HG03432 (cell line): Measurements from ENCODE around the gene PSMD6.

Experiments
- ATAC-seq: cut with Tn5 transposase; IDR thresholded peaks from one replicate; pipeline ENCODE4 v1.9.1; 2021; ENCODE audit warnings: mild to moderate bottlenecking, moderate library complexity; ENCODE audit not compliant: unreplicated experiment

The PSMD6 gene

GRCh38 chr3:64023187-64023860, at the start of gene PSMD6:
Gene PSMD6 (minus strand): TSS chr3:64023494. CDS start chr3:64023419, 75 bp downstream.
- ATAC-seq, result peak; percentile 98

DNA sequence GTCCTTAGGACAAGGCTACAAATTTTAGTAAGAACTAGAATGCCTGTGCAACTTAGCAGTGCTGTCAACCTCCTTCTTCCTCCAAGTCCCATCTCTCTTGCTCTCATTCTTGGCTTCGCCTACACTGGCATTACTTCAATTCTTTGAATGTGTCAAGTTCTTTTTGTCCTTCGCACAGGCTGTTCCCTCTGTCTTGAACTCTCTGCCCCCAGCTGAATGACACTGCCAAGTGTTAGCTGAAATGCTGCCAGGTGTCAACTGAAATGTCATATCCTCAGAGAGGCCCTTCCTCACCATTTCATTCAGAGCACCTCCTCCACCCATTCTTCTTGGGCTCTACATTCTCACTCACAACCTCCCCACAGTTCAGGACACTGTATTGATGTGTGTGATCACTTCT, 48.8 kb upstream of the PSMD6 start:
- no peak for ATAC-seq

DNA sequence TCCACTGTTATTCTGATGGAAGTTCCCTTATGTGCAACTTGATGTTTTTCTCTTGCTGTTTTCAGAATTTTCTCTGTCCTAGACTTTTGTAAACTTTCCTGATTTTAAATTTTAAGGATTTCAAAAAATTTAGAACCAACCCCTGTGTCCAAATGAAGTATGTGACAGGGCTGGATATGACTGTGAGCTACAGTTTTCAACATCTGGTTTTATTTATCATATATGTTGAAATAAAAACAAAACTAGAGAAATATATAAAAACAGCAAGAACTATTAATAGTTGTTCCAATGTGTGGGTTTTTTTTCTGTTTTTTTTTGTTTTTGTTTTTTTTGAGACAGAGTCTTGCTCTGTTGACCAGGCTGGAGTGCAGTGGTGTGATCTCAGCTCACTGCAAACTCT, 47.4 kb upstream of the PSMD6 start:
- no peak for ATAC-seq

- ATAC-seq, result no peak
Measured at GRCh38 chr3:64067506-64068346, 44.4 kb upstream of the PSMD6 start.

DNA sequence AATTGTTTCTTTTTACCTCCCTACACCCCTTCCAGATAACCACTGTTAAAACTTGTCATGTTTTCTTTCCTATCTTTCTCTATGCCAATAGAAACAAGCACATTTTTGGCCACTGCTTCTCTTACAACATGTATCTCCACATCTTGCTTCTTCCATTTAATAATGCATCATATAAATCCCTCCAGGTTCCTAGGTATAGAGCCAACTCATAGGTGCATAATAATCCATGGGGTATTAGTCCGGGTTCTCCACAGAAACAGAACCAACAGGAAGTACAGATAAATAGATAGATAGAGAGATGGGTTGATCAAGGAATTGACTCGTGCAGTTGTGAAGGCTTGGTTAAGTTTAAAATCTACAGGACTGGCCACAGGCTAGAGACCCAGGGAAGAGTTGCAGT, 41.5 kb upstream of the PSMD6 start:
- ATAC-seq, result no peak

DNA sequence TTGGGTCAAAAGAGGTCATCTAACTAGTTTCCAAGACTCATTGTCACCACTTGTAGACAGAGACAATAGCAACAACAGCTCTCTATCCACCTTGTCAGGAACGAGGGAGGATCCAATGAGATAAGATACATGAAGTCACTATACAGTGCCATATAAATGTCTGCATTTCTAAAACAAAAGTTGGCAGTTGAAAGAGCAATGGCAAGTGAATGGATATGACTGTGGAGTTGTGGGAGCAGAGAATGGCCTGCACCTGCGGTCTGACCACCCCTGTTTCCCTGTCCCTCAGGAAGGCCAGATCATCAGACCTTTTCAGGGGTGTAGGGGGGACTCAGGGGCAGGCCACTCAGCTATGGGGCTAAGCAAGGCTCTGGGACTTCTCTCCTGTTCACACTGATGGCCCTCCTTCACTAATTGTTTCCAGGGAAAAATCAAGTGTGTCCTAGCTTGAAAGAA, 40.7 kb upstream of the PSMD6 start:
- no peak for ATAC-seq

DNA sequence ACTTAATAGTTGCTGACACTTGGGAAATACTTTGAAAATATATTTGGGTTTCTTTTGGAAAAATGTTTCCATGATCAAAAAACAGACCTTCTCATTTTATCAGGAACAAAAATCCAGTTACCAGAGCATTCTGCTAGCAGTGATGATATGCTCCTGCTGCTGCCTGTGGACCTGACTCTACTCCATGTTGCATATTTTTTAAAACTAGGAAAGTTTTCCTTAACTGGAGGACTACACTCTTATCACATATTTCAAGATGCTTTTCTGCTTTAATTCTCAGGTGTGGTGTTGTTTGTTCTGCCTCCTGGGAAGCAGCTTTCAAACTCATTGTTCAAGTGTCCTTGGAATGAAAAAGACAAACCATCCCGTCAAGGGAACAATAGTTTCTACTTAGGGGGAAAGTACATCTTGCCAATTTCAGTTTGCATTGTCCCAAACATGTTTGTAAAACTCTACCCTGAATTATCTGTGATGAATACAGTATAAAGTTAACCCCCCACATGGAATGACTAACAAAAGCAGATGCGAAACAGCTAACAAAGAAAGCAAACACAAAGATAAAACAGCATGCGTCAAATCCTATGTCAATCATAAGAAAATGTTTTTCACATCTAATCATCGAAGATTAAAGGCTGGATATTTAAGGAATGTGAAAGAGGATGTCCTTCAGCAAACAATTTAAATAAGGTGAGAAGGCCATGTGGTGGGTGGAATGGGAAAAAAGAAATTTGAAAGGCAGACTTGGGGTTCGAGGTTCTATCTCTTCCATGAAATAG, 40.1 kb upstream of the PSMD6 start:
- no peak for ATAC-seq

- no peak for ATAC-seq
Measured at GRCh38 chr3:64061628-64062027, 38.3 kb upstream of the PSMD6 start.

DNA sequence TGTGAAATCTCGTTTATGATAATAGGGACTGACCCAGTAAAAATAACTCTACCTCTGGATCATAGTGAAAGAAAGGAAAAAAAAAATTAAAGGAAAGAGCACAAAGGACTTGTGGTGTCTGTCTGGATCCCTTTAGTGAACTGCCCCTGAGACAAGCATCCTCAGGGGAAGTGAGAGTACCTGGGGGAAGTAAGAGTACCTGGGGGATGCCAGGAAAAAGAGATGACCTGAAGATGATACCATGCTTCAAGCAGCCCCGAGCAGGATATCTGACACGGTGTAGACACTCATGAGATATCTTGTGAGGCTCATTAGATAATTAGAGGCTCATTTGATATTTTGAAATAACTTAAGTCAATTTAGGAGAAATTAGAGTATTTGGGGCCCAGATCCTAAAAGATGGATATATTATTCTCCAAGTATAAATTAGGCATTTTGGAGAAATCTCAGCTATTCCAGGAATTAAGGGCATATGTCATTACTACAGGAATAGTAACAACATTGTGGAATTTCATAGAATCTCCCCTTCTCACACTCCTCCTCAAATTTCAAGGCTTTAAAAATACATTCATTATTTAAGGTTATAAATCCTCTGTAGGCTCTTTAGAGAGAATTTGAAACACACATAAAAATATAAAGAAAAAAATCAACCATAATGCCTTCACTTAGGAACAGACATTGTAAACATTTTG, 36.3 kb upstream of the PSMD6 start:
- ATAC-seq, result no peak

- ATAC-seq, result no peak
Measured at GRCh38 chr3:64058566-64058965, 35.3 kb upstream of the PSMD6 start.

DNA sequence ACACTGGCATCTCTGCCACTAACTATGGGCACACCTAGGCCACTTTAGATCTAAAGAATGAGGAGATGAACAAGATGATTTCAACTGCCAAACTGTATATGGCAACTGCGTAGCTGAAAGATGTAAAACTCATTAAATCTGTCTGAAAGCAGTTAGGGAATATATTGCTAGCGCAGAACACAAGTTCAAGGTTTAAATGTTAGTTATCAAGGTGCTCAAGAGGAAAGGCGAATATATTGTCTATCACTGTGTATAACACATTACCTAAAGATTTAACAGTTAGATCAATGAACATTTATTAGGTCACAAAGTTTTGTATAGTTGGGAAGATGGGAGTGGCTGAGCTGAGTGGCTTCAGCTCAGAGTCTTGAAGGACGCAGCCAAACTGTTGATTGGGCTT, 33.9 kb upstream of the PSMD6 start:
- ATAC-seq, result no peak

GRCh38 chr3:64056606-64057180, 33.4 kb upstream of the PSMD6 start:
- ATAC-seq, result no peak

DNA sequence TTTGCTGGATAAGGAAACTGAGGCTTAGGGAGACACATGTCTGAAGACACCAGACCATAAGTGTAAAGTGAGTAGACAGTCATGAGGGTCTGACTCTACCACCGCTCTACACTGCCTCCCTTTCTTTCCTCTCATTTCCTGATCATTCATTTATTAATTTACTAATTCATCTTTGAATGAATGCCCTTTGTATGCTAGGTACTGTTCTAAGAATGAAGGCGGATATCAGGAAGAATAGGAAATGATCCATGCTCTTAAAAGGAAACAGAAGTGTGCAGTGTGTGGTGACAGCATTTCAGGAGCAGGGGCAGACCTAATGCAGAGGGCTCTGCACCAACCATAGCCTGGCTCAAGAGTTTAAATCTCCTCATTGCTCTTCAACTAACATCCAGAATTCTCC, 31.8 kb upstream of the PSMD6 start:
- no peak for ATAC-seq

DNA sequence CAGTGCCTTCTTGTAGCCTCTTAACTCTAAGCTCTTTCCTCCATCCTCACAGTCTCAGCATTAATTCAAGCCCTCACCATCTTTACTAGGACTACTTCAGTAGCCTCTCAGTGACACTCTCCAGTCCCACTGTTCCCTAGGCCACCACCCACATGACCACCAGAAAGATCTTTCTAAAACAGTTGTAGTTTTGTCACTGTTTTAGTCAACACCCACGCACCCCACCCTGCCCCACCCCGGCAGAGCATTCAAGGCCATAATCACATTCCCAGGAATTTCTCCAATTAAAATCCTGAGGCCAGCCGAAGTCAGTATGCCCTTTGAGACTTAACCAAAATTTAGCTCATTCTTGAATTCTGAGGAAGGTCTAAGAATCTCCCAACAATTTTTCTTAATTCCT, 31.2 kb upstream of the PSMD6 start:
- no peak for ATAC-seq

- no peak for ATAC-seq
Measured at GRCh38 chr3:64053581-64053980, 30.3 kb upstream of the PSMD6 start.

DNA sequence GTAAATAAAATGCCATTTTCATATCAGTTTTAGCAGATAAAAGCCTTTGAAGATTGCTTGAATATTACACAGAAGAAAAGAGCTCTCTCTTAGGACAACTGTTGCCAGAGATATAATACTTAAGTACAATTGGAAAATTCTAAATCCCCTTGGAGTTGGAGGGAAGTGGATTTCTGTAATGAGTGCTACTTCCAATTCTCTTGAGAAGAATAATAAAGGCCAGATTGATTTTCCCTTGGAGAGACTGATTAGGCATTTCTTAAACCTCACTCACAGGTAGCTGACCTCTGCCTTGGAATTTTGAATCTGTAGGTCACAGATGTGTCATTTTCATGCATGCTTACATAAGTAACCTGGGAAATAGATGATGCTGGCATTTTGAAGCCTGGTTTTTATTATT, 29.8 kb upstream of the PSMD6 start:
- ATAC-seq, result no peak

- ATAC-seq, result no peak
Measured at GRCh38 chr3:64049832-64050231, 26.5 kb upstream of the PSMD6 start.

GRCh38 chr3:64049136-64049535, 25.8 kb upstream of the PSMD6 start:
- no peak for ATAC-seq

DNA sequence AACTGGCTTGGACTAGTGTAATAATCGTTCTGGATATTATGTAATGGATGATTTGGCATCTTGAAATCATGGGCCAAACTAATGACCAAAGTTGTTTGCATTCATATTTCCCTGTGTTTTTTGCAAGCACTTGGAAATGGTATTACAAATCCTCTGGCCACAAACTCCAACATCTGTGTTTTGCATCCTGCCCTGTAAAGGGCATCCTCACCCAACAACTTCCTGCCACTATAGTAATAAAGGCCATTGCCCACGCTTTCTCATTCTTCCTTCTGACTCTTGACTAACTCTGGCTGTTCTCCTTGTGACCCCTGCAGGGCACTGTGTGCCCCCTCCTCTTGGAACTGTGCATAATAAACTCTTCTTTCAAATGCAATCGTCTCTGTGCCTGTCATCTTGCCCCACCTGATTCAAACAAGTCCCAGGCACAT, 25.4 kb upstream of the PSMD6 start:
- ATAC-seq, result no peak

DNA sequence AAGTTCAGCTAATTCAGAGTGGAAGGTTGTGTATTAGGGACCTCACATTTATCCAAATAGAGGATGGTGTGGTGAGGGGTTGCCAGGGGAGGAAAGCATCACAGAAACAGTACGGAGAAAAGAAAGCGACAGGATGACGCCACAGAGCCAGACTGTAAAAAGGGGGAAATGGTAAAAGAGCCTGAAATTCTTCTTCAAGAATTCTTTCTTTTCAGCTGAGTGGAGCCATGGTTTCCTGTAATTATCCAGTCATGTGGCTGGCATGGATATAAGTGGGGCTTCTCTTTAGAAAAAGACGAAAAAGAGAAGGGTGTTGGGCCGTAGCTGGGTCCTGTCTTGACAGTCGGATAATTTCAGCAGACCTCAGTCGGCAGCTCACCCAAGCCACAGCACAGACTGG, 24.5 kb upstream of the PSMD6 start:
- no peak for ATAC-seq
